HG03025 (cell line): ENCODE data around the gene LMOD2.
"Not testable (repeated sequence)": the region's sequence is repeated elsewhere in the genome, so short reads cannot be mapped to it uniquely, and the experiment has no call there.

Experiments
- ATAC-seq: cut with Tn5 transposase; IDR thresholded peaks from one replicate; pipeline ENCODE4 v1.9.1; 2021; ENCODE audit warnings: mild to moderate bottlenecking, moderate library complexity; ENCODE audit not compliant: unreplicated experiment, low FRiP score

The LMOD2 gene

GRCh38 chr7:123655614-123656013 lies at the start of gene LMOD2:
TSS of gene LMOD2 (plus strand) at chr7:123655866. CDS start at chr7:123655964, 98 bp downstream.
- no peak for ATAC-seq

GRCh38 chr7:123607423-123607975 lies 48.2 kb upstream of the LMOD2 start:
- ATAC-seq = no peak

GRCh38 chr7:123608991-123609882 lies 46.4 kb upstream of the LMOD2 start:
- ATAC-seq = no peak

GRCh38 chr7:123609883-123610239 lies 45.8 kb upstream of the LMOD2 start:
- ATAC-seq = no peak

GRCh38 chr7:123612024-123612423 lies 43.6 kb upstream of the LMOD2 start:
- ATAC-seq = no peak

GRCh38 chr7:123615344-123615743 lies 40.3 kb upstream of the LMOD2 start:
- ATAC-seq = no peak

GRCh38 chr7:123616223-123616622 lies 39.4 kb upstream of the LMOD2 start:
- no peak for ATAC-seq

GRCh38 chr7:123621707-123622106 lies 34.0 kb upstream of the LMOD2 start:
- no peak for ATAC-seq

GRCh38 chr7:123622660-123623386 lies 32.8 kb upstream of the LMOD2 start:
- no peak for ATAC-seq

GRCh38 chr7:123624527-123625183 lies 31.0 kb upstream of the LMOD2 start:
- peak; percentile 94 for ATAC-seq

- ATAC-seq = no peak
Observed at GRCh38 chr7:123625254-123625653, 30.4 kb upstream of the LMOD2 start.

- no peak for ATAC-seq
Observed at GRCh38 chr7:123627851-123628250, 27.8 kb upstream of the LMOD2 start.

- ATAC-seq = no peak
Observed at GRCh38 chr7:123628829-123629228, 26.8 kb upstream of the LMOD2 start.

- no peak for ATAC-seq
Observed at GRCh38 chr7:123629281-123629680, 26.4 kb upstream of the LMOD2 start.

- no peak for ATAC-seq
Observed at GRCh38 chr7:123632808-123633207, 22.9 kb upstream of the LMOD2 start.

- ATAC-seq = no peak
Observed at GRCh38 chr7:123633553-123633952, 22.1 kb upstream of the LMOD2 start.

- not testable (repeated sequence) for ATAC-seq
Observed at GRCh38 chr7:123634011-123634573, 21.6 kb upstream of the LMOD2 start.

- no peak for ATAC-seq
Observed at GRCh38 chr7:123635551-123636359, 19.9 kb upstream of the LMOD2 start.

- ATAC-seq = no peak
Observed at GRCh38 chr7:123637203-123637602, 18.5 kb upstream of the LMOD2 start.

- ATAC-seq = no peak
Observed at GRCh38 chr7:123637878-123638277, 17.8 kb upstream of the LMOD2 start.
